ENCODE data around the gene NR3C1.

Gene NR3C1

DNA sequence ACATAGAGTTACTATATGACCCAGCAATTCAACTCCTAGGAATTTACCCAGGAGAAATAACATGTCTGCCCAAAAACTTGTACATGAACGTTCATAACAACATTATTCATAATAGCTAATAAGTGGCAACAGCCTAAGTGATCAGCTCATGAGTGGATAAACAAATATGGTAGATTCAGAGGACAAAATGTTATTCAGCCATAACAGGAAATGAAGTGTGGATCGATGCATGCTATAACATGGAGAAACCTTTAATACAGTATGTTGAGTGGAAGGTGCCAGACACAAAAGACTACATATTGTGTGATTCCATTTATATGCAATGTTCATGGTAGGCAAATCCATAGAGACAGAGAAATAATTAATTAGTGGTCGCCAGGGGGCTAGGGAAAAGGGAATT is 22.3 kb upstream of the NR3C1 start:
- no peak for DNase-seq

DNA sequence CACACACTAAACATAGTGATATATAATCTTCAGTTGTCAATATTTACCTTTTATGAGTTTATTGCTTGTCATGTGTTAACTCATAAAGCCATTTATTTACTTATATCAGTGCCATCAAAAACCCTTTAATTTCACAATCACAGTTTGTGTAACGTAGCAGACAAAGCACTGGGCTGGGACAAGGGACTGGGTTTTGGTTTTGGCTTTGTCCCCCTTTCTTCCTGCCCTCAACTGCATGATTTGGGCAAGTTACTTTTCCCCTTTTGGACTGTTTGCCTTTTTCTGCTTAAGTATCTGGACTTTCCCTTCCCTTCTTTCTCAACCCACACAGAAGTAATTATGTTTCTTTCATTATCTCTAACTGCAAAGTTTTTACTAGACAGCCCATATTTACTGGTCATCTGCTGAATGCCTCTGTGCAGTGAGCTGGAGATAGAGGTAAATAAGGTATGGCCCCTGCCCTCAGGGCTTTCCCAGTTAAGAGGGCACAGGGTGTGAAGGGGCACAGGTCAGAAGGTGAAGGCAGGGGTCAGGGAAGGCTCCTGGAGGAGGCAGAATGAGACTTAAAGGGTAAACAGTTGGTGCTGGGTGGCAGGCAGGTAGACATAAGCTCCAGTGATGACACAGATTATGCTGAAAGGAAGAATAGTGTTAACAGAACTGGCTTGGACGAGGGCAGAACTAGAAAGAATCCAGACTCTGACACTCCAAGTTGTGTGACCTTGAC is 14.8 kb upstream of the NR3C1 start:
- DNase-seq = no peak

DNA sequence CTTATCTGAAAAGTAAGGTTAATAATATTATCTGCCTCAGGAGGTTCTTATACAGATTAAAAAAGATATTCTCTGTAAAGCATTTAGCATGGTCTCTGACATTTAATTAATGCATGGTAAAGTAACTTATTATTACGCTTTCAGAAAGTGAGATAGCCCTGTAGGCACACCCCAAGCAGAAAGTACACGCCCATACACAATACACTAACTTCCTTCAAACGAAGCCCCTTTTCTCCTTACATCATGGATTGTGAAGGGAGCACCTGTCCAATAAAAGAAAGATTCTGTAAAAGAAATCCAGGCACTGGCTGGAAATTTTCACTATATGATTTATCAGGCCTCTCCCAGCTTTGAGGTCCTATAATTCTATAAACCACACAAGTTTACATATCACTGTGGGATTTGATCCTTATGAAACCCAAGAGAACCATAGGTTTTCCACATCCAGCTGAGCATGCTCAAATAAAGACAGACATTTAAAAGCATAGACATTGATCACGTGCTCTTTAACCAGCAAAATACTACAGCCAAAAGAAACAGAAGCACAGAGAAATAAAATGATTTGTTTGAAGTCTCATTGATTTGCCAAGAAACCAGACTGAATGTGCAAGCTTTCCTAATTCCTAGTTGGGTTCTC is 14.1 kb upstream of the NR3C1 start:
- no peak for DNase-seq

DNA sequence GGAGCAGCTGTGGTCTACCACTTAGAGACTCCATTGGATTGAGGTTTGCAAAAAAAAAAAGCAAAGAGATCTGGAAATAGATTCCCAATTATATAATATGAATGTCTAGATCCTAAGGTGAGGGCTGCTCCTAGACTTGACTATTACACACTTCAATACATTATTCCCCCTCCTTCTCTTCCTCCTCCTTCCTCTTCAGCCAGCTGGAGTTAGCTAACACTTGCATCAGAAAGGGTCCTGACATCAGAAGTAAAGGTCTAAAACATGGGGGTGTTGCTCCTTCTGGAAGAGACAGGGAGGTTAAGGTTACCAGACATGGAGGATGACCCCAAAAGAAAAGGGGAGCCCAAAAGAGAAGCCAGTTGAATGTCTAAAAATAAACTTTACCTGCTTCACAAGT is 12.9 kb upstream of the NR3C1 start:
- no peak for DNase-seq

DNA sequence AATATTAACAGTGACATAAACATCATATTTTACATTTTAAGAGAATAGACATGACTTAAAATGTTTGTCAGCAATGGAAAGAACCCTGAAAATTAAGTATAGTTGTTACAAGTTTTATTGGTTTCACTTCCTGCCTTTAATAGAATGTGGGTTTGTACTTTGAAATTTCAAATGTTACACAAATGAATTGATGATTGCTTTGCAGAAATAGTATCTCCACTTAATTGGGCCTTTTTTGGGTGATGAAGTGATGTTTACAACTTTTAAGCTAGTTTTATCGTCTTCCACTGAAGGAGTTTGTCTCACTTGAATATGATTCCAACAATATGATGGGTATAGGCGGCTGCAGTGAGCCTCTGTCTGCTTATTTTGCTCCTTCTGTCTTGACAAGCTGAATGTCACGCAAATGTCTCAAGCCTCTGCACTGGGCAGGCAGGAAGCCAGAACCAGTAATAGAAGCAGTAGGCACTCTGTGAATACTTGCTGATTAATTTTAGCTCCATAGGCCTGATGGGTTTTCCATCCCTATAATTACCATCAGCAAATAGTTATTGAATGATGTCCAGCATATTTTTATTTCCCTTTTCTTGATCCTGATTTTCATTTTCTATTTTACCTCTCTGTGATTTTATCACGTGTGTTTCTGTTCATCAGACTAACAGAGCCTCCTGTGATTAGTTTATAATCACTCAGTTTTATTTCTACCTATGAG is 10.6 kb upstream of the NR3C1 start:
- DNase-seq = no peak

DNA sequence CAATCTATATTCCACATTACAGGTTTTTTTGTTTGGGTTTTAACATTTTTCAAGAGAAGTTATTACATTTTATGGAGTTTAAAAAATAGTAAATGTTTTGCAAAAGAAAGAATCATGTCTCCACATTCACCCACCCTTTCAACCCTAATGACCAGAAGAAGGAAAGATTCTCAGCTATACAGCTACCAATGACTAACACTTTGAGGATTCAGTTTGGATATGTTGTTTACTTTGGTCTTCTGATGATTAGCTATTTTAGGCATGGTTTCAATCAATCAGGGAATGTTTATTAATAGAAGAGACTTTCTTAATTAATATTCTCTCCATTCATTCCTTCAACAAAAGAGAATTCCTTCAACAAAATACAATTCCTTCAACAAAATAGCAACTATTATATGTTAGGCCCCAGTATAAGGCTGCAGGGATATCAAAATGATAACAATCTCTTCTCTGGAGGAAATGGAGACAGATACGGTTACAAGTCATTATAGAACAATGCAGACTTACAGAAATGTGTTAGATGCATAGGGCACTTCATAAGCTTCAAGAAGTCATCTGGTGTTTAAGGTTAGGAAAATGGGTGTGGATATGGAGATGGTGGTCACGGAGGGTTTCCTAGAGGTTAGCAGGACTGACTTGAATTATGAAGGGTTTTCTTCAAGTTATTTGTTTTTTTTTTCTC is 9.3 kb upstream of the NR3C1 start:
- no peak for DNase-seq

DNA sequence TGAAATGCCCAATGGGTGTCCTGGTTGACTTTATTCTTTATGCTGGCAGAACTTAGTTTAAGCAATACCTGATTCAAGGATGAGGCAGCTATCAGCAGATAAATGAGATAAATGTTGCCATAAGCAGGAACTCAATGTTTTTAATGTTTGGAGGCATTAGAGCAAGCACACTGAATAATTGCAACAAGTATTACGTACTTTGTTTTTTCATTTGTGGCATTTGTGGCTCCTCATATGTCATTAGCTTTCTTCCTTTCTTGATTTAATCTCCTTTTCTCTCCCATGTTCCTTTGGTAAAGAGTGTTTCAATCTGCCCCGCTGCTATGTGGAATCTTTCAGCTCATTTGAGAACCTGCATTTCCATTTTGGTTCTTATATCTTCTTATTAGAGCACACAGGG is 6.4 kb upstream of the NR3C1 start:
- DNase-seq = no peak

DNA sequence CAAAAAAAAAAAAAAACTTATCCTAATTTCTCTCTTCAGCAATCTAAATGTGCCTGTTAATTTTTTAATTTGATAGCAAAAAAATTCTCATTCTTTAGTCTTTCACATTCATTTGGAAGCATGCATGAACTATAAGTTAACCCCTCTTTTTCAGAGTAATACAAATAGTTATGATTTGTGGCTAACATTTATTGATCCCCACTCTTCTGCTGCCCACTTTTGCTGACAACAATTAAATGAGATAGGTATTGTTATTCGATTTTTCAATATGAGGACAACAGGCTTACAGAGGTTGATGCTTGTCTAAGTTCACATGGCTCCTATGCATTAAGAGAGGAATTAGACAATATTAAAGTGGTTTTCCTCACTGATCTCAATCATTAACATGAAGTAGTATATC is 2.9 kb upstream of the NR3C1 start:
- DNase-seq = no peak

DNA sequence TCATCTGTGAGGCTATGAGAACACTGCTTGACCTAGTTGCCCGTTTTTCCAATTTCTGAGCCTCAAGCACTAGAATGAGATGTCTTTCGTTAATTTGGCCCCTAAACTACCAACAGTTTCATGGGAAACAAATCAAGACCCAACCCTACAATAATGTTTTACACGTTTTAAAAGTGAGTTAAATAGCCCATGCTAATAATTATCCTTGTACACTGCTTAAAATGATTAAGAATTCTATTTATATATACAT is 2.3 kb upstream of the NR3C1 start:
- no peak for DNase-seq

DNA sequence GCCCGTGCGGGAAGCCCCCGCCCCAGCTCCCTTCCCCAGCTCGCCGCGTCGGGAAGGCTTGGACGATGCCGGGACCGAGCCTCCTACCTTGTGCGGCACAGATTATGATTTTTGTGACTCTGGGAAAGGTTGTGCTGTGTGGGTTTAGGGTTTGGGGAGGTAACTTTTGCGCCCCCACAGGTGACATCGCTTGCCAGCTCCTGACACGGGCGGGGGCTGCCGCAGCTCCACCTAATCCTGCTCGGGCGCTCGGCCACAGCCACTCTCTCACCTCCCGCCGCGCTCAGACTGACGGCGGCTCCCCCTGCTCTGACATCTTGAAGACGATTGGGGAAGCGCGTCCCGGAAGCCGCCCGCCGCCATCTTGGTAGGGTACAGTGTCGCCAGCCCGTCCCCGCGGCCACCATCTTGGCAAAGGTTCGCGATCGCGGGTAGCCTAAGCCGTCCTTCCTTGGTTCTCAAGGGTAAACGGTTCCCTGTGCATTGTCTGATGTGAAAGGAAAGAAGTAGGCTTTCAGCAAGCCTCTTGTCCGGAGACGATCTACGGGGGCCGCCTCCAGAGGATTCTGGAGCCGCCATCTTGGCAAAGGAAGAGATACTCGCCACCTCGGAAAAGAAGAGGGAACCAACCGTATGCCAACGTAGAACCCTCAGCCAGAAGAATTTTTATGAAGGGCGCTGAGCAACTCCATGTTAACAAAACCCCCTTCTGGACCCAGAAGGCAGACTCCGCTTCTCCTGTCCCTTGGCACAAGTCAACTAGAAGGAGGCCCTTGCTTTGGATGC is 1.8 kb upstream of the NR3C1 start:
- peak; percentile 84 to 87 for DNase-seq

DNA sequence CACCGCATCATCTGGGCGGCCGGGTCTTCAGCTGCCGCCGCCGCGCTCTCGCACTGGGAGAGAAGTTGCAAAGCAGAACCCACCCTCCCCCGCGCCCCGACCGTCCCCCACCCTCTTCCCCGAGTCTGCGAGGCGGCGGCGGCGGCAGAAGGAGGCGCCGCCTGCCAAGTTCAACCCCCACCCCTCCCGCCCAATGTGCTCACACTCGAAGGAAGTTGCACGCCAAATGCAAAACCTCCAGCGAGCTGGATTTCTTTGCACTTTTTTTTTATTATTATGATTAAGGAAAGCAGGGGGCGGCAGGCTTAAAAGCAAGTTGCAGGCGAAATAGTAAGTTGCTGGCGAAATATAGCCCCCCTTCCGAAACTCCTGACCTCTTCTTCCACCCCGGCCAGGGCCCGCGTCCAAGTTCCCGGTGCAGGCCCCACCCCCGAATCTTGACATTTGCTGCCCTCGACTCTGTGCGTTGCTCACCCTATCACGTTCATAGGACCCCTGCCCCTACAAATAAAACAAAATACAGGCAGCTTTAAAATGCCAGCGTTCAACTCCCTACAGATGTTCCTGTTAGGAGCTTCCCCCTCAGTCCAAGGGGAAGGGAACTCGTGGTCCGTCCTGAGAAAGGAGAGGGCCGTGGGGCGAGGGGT is 1.1 kb upstream of the NR3C1 start:
- DNase-seq = peak; percentile 68 to 73

DNA sequence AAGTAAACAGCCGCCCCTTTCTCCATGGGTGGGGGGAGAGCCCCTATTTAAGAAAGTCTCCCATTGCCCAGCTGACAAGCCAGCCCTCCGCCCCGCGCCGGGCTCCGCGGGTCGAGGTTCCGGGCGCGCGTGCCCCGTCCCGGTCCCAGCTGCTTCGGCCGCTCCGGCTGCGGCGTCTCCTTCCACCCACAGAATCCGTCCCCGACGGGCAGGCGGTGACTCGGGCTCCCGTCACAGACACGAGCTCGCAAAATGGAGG is 223 bp downstream of the NR3C1 start:
- no peak for DNase-seq

DNA sequence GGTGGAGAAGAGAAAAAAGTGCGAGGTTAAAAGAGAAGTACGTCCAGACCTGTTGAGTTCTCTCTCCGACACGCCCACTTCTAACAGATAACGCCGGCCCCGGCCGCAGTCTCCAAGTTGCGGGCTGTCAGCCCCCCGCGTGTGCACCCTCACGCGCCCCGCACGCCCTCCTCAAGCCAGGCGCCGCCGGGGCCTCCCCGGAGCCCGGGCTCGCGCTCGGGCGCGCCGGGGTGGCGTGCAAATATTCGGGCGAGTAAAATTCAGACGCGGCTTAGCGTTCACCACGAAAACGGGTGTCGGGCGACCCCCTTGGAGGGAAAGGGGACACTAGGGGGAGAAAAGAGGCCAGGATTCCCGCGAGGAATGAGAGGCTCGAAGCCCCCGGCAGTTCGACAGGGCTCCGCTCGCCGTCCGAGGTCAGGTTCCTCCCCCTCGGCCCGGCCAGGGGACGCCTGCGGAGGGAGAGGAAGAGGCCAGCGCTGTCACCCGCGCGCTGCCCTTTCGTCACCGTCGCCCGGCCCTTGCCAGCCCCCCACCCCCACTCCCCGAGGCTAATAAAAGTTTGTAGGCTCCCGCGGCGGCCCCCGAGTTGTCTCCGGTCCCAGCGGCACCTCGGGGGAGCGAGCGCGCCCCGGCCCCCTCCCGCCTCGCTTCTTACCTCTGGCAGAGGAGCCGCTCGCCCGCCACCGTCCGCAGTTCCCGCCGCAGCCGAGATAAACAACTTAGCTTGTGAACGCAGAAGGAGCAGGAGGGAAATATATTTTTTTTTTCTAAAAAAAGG is 743 bp downstream of the NR3C1 start:
- DNase-seq = peak; percentile 49 to 59

DNA sequence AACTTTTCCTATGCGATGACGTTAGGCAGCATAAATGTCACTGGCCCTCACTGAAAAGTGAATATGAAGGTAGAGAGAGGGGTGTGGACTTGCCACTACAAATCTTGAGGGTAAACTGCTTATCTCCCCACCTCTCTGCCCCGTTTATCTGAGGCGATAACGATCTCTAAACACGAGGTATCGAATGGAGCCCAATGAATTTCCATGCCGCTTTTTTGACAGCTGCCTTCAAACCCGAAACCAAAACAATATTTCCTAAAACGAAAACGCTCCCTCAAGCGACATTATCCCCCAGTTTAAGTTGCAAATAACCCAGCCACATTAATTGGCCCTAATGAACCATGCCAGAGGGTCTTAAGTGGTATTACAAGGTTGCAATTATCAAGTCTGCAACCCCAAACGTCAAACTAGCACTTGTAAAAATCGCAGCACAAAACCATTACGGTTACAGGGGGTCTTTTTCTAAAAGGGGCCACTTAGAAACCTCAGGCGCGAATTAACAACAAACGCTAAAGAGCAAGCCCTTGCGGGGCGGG is 1.4 kb downstream of the NR3C1 start:
- DNase-seq = peak in 1 of 2 experiments; percentile 5

DNA sequence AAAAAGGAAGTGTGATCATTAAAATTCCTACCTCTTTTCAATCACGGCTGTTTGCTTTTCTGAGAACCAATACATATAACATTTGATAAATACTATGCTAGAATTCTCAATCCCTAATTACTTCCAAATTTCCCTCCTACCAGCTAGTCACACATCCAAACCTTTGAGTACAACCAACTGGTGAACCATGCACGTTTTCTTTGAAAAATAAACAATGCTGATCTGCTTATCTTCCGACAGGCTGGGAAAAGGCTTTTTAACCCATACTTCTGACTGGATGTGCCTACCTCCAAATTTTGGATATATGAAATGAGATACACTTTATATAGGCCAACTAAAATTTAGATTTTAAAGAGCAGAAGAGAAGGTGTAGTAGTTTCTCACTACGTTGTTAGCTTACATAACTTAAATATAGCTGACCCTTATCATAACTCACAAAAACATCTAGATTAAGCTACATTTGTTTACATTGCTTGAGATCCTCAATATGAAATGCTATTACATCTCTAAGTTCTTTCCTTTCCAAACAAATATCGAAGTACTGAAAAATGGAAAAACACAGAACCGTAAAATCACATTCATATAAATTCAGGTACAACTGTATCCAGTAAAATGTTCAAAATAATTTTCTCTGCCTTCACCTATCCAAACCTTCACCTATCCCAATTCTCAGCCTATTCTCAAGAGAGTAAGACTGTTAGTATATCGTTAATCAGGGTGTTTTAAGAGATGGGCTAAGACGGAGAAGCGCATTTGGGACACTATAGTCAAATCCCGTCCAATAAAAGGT is 2.1 kb downstream of the NR3C1 start:
- no peak for DNase-seq

DNA sequence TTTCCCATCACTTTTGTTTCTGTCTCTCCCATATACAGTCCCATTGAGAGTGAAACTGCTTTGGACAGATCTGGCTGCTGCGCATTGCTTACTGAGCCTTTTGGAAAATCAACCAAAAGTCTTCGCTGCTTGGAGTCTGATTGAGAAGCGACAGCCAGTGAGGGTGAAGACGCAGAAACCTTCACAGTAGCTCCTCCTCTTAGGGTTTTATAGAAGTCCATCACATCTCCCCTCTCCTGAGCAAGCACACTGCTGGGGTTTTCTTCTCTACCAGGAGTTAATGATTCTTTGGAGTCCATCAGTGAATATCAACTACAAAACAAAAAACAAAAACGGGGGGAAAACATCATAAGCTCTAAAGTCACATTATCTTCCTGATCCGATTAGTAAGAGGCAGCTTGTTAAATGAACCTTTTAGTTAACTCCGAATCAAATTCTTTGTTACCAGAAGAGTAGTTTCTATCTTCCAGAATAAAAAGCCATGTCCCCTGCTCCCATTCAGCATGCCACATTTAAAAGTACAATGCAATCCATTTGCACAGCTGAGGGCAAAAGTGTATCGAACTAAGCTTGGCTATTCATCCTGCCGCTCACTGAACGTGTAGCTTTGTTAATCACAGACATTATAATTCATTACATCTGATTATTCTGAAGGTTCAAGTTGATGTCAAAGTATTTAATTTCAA is 2.8 kb downstream of the NR3C1 start:
- DNase-seq = no peak

DNA sequence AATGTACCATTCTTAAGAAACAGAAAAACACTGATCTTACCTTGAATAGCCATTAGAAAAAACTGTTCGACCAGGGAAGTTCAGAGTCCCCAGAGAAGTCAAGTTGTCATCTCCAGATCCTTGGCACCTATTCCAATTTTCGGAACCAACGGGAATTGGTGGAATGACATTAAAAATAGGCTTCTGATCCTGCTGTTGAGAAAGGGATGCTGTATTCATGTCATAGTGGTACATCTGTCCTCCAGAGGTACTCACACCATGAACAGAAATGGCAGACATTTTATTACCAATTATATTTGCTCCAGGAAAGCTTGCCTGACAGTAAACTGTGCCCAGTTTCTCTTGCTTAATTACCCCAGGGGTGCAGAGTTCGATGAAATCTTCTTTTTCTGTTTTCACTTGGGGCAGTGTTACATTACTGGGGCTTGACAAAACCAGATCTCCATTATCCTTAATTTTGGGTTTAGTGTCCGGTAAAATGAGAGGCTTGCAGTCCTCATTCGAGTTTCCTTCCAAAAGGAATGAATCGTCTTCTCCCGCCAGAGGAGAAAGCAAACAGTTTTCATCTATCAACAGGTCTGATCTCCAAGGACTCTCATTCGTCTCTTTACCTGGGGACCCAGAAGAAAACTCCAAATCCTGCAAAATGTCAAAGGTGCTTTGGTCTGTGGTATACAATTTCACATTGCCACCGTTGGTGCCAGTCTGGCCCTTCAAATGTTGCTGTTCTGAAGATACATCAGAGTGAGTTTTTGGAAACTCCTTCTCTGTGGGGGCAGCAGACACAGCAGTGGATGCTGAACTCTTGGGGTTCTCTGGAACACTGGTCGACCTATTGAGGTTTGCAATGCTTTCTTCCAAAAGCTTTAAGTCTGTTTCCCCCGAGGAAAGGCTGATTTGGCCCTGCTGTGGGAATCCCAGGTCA is 3.6 kb downstream of the NR3C1 start:
- no peak for DNase-seq

DNA sequence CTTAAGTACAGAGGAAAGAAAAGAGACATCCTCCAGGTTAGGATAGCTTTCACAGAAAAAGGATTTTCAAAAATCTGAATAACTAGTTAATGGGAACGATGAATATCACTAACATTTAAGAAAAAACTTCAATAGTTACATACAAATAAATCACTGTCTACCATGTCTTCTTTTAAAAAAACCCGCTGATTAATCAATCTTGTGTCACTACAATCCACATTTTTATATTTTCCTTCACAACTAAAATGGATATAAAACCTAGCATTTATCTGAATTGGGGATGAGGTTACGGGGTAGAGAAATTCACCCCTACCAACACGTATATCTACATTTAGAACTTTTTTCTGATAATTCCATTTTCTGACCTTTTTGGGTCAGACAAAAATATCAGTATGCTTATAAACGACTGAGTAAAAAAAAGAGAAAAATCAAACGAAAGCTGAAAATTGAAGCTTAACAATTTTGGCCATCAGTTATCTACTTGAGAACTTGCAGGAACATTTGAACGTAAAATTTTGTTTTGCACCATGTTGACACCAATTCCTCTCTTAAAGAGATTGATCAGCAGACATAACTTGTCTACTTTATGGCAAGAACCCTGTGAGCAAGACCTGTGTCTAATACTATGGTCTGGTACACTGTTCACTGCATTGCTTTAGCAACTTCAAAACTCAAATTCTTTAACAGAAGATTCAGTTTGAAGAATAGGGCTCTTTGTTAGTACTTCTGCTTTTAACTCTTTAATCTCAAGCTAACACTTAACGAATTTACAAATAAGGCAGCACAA is 4.8 kb downstream of the NR3C1 start:
- no peak for DNase-seq

DNA sequence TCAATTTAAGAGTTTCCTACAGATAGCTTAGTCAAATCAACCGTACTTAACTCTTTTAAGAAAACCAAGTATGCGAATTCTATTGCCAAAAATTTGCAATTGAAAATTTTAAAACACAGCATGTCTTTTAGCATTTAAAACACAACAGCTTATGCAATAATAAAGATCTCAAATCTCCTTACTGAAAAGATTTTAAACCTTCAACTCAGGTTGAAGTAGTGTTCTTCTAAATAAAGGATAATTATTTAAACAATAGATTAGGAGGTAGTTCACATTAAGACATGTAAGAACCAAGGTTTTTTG is 5.5 kb downstream of the NR3C1 start:
- no peak for DNase-seq
